ENCODE data around the gene ASPHD2.

- TF ChIP-seq CTCF (IDR thresholded peaks at IDR 0.05) (no peak), POLR2A (IDR thresholded peaks at IDR 0.05) (no peak), POLR2AphosphoS5 (IDR thresholded peaks at IDR 0.05) (no peak), EP300 (IDR thresholded peaks at IDR 0.05; ENCODE audit: low read depth) (no peak)
Measured at GRCh38 chr22:26383968-26384556, 45.0 kb upstream of the ASPHD2 start.

All from transverse colon (tissue), 4 donors.